OCI-LY3 (cell line): ENCODE data around the gene CIZ1.

Experiments
- H2AFZ ChIP-seq: fragments of 200-600, 300-600 bp; shearing (Covaris generic); 2 replicates; pipeline ENCODE4 v1.6.0; 2014; ENCODE audit warnings: antibody characterized with exemption, low read depth, low read length
- H3K27ac ChIP-seq: fragments of 200-600, 300-600 bp; sonication (generic); 2 replicates; pipeline ENCODE4 v1.5.1; 2014; ENCODE audit warnings: mild to moderate bottlenecking, low read length, moderate library complexity, mixed read lengths
- H3K27me3 ChIP-seq: fragments of 200-600, 300-600 bp; sonication (generic); 2 replicates; pipeline ENCODE4 v1.6.1; 2014; ENCODE audit warnings: low read depth, low read length, mixed read lengths
- H3K36me3 ChIP-seq: fragments of 200-600, 300-600 bp; sonication (generic); replicated peaks from 2 replicates; pipeline ENCODE3; 2014; ENCODE audit warnings: low read depth, low read length, mixed read lengths
- H3K4me1 ChIP-seq: fragments of 300-600, 200-600 bp; sonication (generic); 2 replicates; pipeline ENCODE4 v1.6.1; 2014; ENCODE audit warnings: low read length, mixed read lengths
- H3K4me2 ChIP-seq: fragments of 200-600, 300-600 bp; sonication (generic); 2 replicates; pipeline ENCODE4 v1.6.1; 2014; ENCODE audit warnings: low read length, mixed read lengths
- H3K4me3 ChIP-seq: fragments of 300-600, 200-600 bp; sonication (generic); 2 replicates; pipeline ENCODE4 v1.5.1; 2014; ENCODE audit warnings: antibody characterized with exemption, mild to moderate bottlenecking, low read length, moderate library complexity
- H3K79me2 ChIP-seq: fragments of 300-600, 200-600 bp; shearing (Covaris generic); 2 replicates; pipeline ENCODE4 v1.6.1; 2014; ENCODE audit warnings: mild to moderate bottlenecking, low read length, mixed read lengths
- H3K9ac ChIP-seq: fragments of 300-600, 200-600 bp; shearing (Covaris generic); 2 replicates; pipeline ENCODE4 v1.6.0; 2014; ENCODE audit warnings: mild to moderate bottlenecking, low read length, moderate library complexity
- H3K9me3 ChIP-seq: fragments of 200-600, 300-600 bp; shearing (Covaris generic); 2 replicates; pipeline ENCODE4 v1.6.1; 2014; ENCODE audit warnings: low read length, mixed read lengths; ENCODE audit not compliant: insufficient read depth
- H4K20me1 ChIP-seq: fragments of 200-600, 300-600 bp; sonication (generic); 2 replicates; pipeline ENCODE4 v1.6.1; 2016; ENCODE audit warnings: low read length, mixed read lengths; ENCODE audit not compliant: insufficient read depth
- EZH2phosphoT487 ChIP-seq: fragments of 200-600 bp; shearing (Covaris generic); IDR thresholded peaks from 2 replicates; pipeline ENCODE4 v1.6.1; 2018; ENCODE audit warnings: antibody characterized with exemption, mixed run types, low read depth
- TF ChIP-seq, protein P1 (sequence below): fragments of 200-600, 300-600 bp; sonication (generic); IDR thresholded peaks from 2 replicates; pipeline ENCODE4 v1.5.1; 2014; ENCODE audit warnings: antibody characterized with exemption, low read length, low read depth

The CIZ1 gene

DNA sequence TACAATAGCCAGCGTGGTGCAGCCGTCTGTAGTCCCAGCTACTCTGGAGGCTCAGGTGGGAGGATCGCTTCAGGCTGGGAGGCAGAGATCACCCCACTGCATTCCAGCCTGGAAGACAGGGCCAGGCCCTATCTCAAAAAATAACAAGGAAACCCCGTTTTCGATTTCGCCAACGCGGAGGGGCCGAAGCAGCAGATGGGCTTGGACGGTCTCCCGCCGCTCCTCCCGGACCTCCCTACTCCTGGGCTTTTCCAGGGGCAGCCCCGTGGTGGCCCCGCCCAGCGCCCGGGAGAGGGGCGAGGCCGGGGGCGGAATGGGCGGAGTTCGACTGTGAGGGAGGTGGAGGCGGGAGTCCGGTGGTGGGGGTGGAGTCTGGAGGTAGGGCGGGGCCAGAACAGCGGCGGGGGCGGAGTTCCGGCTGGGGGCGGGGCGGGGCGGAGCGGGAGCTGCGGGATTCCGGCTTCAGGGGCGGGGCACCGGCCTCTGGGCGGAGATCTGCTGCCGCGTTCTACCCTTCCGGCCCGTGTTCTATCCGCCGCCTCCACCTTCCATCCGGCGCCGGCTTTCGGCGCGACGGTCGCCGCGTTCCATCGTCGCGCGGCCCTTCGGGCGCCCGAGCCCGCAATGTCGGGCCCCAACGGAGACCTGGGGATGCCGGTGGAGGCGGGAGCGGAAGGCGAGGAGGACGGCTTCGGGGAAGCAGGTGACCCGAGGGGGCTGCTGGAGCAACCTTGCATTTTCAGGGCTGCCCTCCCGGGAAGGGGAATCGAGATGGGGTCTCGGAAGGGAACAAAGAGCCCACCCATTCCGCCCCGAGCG lies 31.4 kb downstream of the CIZ1 start, which contains the start of gene BBLN:
BBLN (plus strand) TSS at position 482 of the 819 bp plus-strand sequence; CDS start at position 625, 143 bp downstream.
- Histone ChIP-seq H3K4me2 (peak within 1 kb of the TSS; percentile 79), H3K27ac (peak within 1 kb of the TSS; percentile 62), H2AFZ (peak within 1 kb of the TSS; percentile 83)

DNA sequence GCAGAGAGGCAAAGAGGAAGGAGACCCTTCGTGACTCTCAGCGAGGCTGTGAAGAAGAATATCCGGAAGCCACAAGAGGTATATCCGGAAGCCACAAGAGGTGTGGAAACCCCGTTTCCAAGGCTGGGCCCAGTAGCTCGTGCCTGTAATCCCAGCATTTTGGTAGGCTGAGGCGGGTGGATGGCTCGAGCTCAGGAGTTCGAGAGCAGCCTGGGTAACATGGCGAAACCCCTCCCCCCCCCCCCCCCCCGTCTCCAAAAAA lies 31.9 kb downstream of the CIZ1 start:
- Histone ChIP-seq H3K9ac (peak overlapping the region; percentile 79), H3K36me3 (peaks cover 16% of the 10 kb centered on the region), H3K4me3 (peak overlapping the region; percentile 84), H3K4me2 (peak overlapping the region; percentile 78), H4K20me1 (no peaks in the 10 kb centered on the region), H3K79me2 (peaks cover 8% of the 10 kb centered on the region), H3K27me3 (no peaks in the 10 kb centered on the region), H3K9me3 (no peaks in the 10 kb centered on the region), H3K4me1 (peaks cover 12% of the 10 kb centered on the region), H3K27ac (peak overlapping the region; percentile 62), H2AFZ (peak overlapping the region; percentile 78)
- TF ChIP-seq, protein P1, sequence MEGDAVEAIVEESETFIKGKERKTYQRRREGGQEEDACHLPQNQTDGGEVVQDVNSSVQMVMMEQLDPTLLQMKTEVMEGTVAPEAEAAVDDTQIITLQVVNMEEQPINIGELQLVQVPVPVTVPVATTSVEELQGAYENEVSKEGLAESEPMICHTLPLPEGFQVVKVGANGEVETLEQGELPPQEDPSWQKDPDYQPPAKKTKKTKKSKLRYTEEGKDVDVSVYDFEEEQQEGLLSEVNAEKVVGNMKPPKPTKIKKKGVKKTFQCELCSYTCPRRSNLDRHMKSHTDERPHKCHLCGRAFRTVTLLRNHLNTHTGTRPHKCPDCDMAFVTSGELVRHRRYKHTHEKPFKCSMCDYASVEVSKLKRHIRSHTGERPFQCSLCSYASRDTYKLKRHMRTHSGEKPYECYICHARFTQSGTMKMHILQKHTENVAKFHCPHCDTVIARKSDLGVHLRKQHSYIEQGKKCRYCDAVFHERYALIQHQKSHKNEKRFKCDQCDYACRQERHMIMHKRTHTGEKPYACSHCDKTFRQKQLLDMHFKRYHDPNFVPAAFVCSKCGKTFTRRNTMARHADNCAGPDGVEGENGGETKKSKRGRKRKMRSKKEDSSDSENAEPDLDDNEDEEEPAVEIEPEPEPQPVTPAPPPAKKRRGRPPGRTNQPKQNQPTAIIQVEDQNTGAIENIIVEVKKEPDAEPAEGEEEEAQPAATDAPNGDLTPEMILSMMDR, result no peak
- TF ChIP-seq EZH2phosphoT487, result no peak

More for the DNA sequence above, 31.4 kb downstream of the CIZ1 start, which contains the start of gene BBLN:
- Histone ChIP-seq H3K9me3 (no peaks in the 10 kb centered on the region), H3K4me3 (peak within 1 kb of the TSS; percentile 89), H3K79me2 (peaks cover 8% of the 10 kb centered on the region), H3K36me3 (peaks cover 16% of the 10 kb centered on the region), H3K27me3 (no peaks in the 10 kb centered on the region), H3K9ac (peak within 1 kb of the TSS; percentile 85), H3K4me1 (peaks cover 12% of the 10 kb centered on the region), H4K20me1 (no peaks in the 10 kb centered on the region)
- no peak for TF ChIP-seq EZH2phosphoT487
- TF ChIP-seq, protein P1, result no peak

GRCh38 chr9:128155736-128156500 lies 35.5 kb downstream of the CIZ1 start:
- H3K4me2 ChIP-seq, result no peak overlapping the region
- H3K4me3 ChIP-seq, result no peak overlapping the region
- peaks cover 8% of the 10 kb centered on the region; the same call in 1 of the 2 replicates for H3K4me1 ChIP-seq
- H3K79me2 ChIP-seq, result peaks cover 5% of the 10 kb centered on the region
- TF ChIP-seq, protein P1, result no peak
- TF ChIP-seq EZH2phosphoT487, result no peak
- no peak overlapping the region for H2AFZ ChIP-seq
- no peaks in the 10 kb centered on the region for H3K9me3 ChIP-seq
- no peaks in the 10 kb centered on the region for H3K36me3 ChIP-seq
- no peak overlapping the region for H3K27ac ChIP-seq
- no peak overlapping the region for H3K9ac ChIP-seq
- H3K27me3 ChIP-seq, result no peaks in the 10 kb centered on the region
- no peaks in the 10 kb centered on the region for H4K20me1 ChIP-seq

DNA sequence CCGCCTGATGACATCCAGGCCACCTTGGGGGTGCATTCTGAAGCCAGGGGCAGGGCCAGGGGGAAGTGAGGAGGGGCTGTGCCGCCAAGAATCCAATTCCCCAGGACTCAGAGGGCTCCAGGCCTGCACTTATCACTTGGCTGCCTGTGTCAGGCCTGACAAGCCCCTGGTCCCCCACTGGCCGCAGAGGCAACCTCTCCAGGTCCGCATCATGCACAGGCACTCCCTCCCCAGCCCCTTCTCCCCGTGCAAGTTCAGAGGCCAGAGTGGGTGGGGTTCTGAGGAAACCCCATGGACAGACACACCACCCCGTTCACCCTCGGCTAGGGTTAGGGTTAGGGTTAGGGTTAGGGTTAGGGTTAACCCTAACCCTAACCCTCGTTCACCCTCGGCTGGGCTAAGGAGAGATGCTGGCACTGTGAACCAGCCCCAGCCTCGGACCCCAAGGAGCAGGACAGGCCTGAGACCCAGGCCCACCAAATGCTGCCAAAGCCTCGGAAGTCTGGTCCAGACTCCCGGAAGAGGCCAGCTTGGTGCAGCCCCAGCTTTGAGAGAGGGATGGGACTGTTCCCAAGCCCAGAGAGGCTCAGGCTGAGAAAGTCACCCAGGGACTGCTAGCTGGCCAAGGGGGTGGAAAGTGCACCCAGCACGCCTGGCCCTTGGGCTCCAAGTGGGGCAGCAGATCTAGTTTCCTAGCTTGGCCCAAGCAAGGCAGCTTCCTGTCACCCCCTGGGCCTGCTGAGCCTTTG lies 37.3 kb downstream of the CIZ1 start:
- no peak overlapping the region for H3K4me3 ChIP-seq
- no peaks in the 10 kb centered on the region for H3K36me3 ChIP-seq
- no peaks in the 10 kb centered on the region for H4K20me1 ChIP-seq
- TF ChIP-seq, protein P1, result no peak
- TF ChIP-seq EZH2phosphoT487, result no peak
- no peak overlapping the region for H3K9ac ChIP-seq
- no peak overlapping the region for H3K4me2 ChIP-seq
- no peaks in the 10 kb centered on the region for H3K27me3 ChIP-seq
- H3K79me2 ChIP-seq, result no peaks in the 10 kb centered on the region
- no peak overlapping the region for H3K27ac ChIP-seq
- peaks cover 3% of the 10 kb centered on the region; the same call in 1 of the 2 replicates for H3K4me1 ChIP-seq
- H3K9me3 ChIP-seq, result no peaks in the 10 kb centered on the region
- H2AFZ ChIP-seq, result no peak overlapping the region
